ENCODE data around the gene GH2.

GH2 gene

GRCh38 chr17:63855185-63855584 lies 26.6 kb downstream of the GH2 start:
- H3K4me3 ChIP-seq (ENCODE audit: low read depth, low read length) = no peak overlapping the region
- no peak for TF ChIP-seq CTCF (IDR thresholded peaks at IDR 0.05; ENCODE audit: borderline replicate concordance, insufficient read depth, low read depth, low read length)

GRCh38 chr17:63854709-63855108 lies 27.0 kb downstream of the GH2 start:
- H3K4me3 ChIP-seq (ENCODE audit: low read depth, low read length) = no peak overlapping the region
- no peak for TF ChIP-seq CTCF (IDR thresholded peaks at IDR 0.05; ENCODE audit: borderline replicate concordance, insufficient read depth, low read depth, low read length)

GRCh38 chr17:63853260-63853659 lies 28.5 kb downstream of the GH2 start:
- H3K4me3 ChIP-seq (ENCODE audit: low read depth, low read length) = no peak overlapping the region
- no peak for TF ChIP-seq CTCF (IDR thresholded peaks at IDR 0.05; ENCODE audit: borderline replicate concordance, insufficient read depth, low read depth, low read length)

- TF ChIP-seq CTCF (IDR thresholded peaks at IDR 0.05; ENCODE audit: borderline replicate concordance, insufficient read depth, low read depth, low read length) = no peak
- H3K4me3 ChIP-seq (ENCODE audit: low read depth, low read length) = no peak overlapping the region
Observed at GRCh38 chr17:63850401-63850800, 31.3 kb downstream of the GH2 start.

- peak; percentile 80 for TF ChIP-seq CTCF (IDR thresholded peaks at IDR 0.05; ENCODE audit: borderline replicate concordance, insufficient read depth, low read depth, low read length)
Observed at GRCh38 chr17:63848834-63849689, 32.7 kb downstream of the GH2 start.

GRCh38 chr17:63847525-63848249 lies 34.1 kb downstream of the GH2 start:
- H3K4me3 ChIP-seq (ENCODE audit: low read depth, low read length) = no peak overlapping the region
- no peak for TF ChIP-seq CTCF (IDR thresholded peaks at IDR 0.05; ENCODE audit: borderline replicate concordance, insufficient read depth, low read depth, low read length)

More at GRCh38 chr17:63848834-63849689, 32.7 kb downstream of the GH2 start:
- H3K4me3 ChIP-seq (ENCODE audit: low read depth, low read length) = peak overlapping the region; percentile 46

Data from GM12875 (cell line).